Activated CD8-positive, alpha-beta memory T cell treated with anti-CD3 and anti-CD28 coated beads, Interleukin-2, amount 10 ng/mL, durations not matched to agents 7 days and 5 days (primary cell): ENCODE measurements around the gene GSX2. TPM values are rescaled to one million over a fixed set of nuclear protein-coding genes. Genes with fewer than 3 reads are reported as not detected.
"Not testable (repeated sequence)": the region's sequence is repeated elsewhere in the genome, so short reads cannot be mapped to it uniquely, and the experiment has no call there.

Source experiments
- ATAC-seq: fragments of 150-1000 bp; cut with Tn5 transposase; one replicate; pipeline ENCODE4 v1.10.0; 2021; ENCODE audit warnings: moderate library complexity
- CTCF ChIA-PET: fragments of 350-600 bp; sonication (Branson Sonifier 250); formaldehyde crosslinking; loops from one replicate; lab custom pipeline; 2021; ENCODE audit warnings: antibody characterized with exemption; lab: Charles Lee
- DNase-seq: peaks from one replicate; pipeline ENCODE4 v3.0.0-alpha.2; 2020
- H3K27ac Mint-ChIP-seq: one replicate; pipeline ENCODE4 v1.8.0; 2021; ENCODE audit warnings: mild to moderate bottlenecking, mixed read lengths
- H3K27me3 Mint-ChIP-seq: one replicate; pipeline ENCODE4 v1.8.0; 2021; ENCODE audit warnings: mixed read lengths
- H3K36me3 Mint-ChIP-seq: one replicate; pipeline ENCODE4 v1.8.0; 2021; ENCODE audit warnings: mild to moderate bottlenecking, mixed read lengths
- H3K4me1 Mint-ChIP-seq: one replicate; pipeline ENCODE4 v1.8.0; 2021; ENCODE audit warnings: mixed read lengths
- H3K4me3 Mint-ChIP-seq: one replicate; pipeline ENCODE4 v1.8.0; 2021; ENCODE audit warnings: mild to moderate bottlenecking, moderate library complexity, mixed read lengths
- H3K9me3 Mint-ChIP-seq: one replicate; pipeline ENCODE4 v1.8.0; 2022; ENCODE audit warnings: low read depth, mixed read lengths
- total RNA-seq, 2 experiments: library from RNA; stranded (reverse); gene quantifications; one replicate each; pipeline ENCODE4 v1.2.3, GENCODE V29; 2021

The GSX2 gene
- total RNA-seq, 2 experiments from 2014 or later, result not detected

- Mint-ChIP-seq H3K9me3 (peaks cover 5% of the 10 kb centered on the region), H3K27ac (no peak overlapping the region), H3K4me1 (no peaks in the 10 kb centered on the region), H3K4me3 (no peak overlapping the region), H3K27me3 (peaks cover 8% of the 10 kb centered on the region), H3K36me3 (no peaks in the 10 kb centered on the region)
- CTCF ChIA-PET, result interaction anchor here (0.6 kb wide), 1 partner anchor 1242 kb away, joined by 3 read pairs; no protein-coding TSS in a partner anchor
- no peak for ATAC-seq
- no peak for DNase-seq
These were observed 27.7 kb downstream of the GSX2 start for GRCh38 chr4:54127660-54128059.

- H3K27ac Mint-ChIP-seq, ATAC-seq, CTCF ChIA-PET, DNase-seq, H3K27me3 Mint-ChIP-seq, H3K4me3 Mint-ChIP-seq, H3K4me1 Mint-ChIP-seq, H3K9me3 Mint-ChIP-seq, H3K36me3 Mint-ChIP-seq: not testable (repeated sequence)
These were observed 28.7 kb downstream of the GSX2 start for GRCh38 chr4:54128694-54129093.

- CTCF ChIA-PET, result no interaction called here
- ATAC-seq (no peak), DNase-seq (no peak)
- H3K4me1 Mint-ChIP-seq, result no peaks in the 10 kb centered on the region
- H3K9me3 Mint-ChIP-seq, result no peaks in the 10 kb centered on the region
- no peak overlapping the region for H3K27ac Mint-ChIP-seq
- H3K36me3 Mint-ChIP-seq, result no peaks in the 10 kb centered on the region
- peaks cover 10% of the 10 kb centered on the region for H3K27me3 Mint-ChIP-seq
- H3K4me3 Mint-ChIP-seq, result no peak overlapping the region
These were observed 39.4 kb downstream of the GSX2 start for GRCh38 chr4:54139332-54139731.

- Mint-ChIP-seq H3K36me3 (no peaks in the 10 kb centered on the region), H3K4me3 (no peak overlapping the region), H3K27me3 (peaks cover 10% of the 10 kb centered on the region), H3K27ac (no peak overlapping the region), H3K9me3 (no peaks in the 10 kb centered on the region), H3K4me1 (peaks cover 6% of the 10 kb centered on the region)
- no peak for DNase-seq
- ATAC-seq, result no peak
- CTCF ChIA-PET, result no interaction called here
These were observed 40.3 kb downstream of the GSX2 start for GRCh38 chr4:54140287-54140686.

GRCh38 chr4:54144199-54144598, 44.2 kb downstream of the GSX2 start:
- ATAC-seq (no peak), DNase-seq (no peak)
- no peaks in the 10 kb centered on the region for H3K9me3 Mint-ChIP-seq
- no peaks in the 10 kb centered on the region for H3K36me3 Mint-ChIP-seq
- H3K4me3 Mint-ChIP-seq, result no peak overlapping the region
- H3K4me1 Mint-ChIP-seq, result peaks cover 6% of the 10 kb centered on the region
- CTCF ChIA-PET, result interaction anchor here (1.2 kb wide), 1 partner anchor 214 kb away, joined by 3 read pairs; no protein-coding TSS in a partner anchor
- H3K27me3 Mint-ChIP-seq, result peaks cover 7% of the 10 kb centered on the region
- no peak overlapping the region for H3K27ac Mint-ChIP-seq

GRCh38 chr4:54144661-54145171, 44.8 kb downstream of the GSX2 start:
- no peak for ATAC-seq
- Mint-ChIP-seq H3K27me3 (peaks cover 8% of the 10 kb centered on the region), H3K36me3 (peaks cover under 1% of the 10 kb centered on the region), H3K27ac (no peak overlapping the region), H3K4me1 (peaks cover 6% of the 10 kb centered on the region), H3K9me3 (peaks cover under 1% of the 10 kb centered on the region), H3K4me3 (no peak overlapping the region)
- no peak for DNase-seq
- CTCF ChIA-PET, result interaction anchor here (0.5 to 1.2 kb wide), 2 partner anchors 215 to 939 kb away, joined by 3 read pairs; no protein-coding TSS in a partner anchor

- Mint-ChIP-seq H3K36me3 (peaks cover 3% of the 10 kb centered on the region), H3K4me1 (peaks cover 6% of the 10 kb centered on the region), H3K27me3 (peaks cover 16% of the 10 kb centered on the region), H3K27ac (no peak overlapping the region), H3K4me3 (no peak overlapping the region), H3K9me3 (peaks cover 3% of the 10 kb centered on the region)
- CTCF ChIA-PET, result no interaction called here
- ATAC-seq, result no peak
- no peak for DNase-seq
These were observed 46.2 kb downstream of the GSX2 start for GRCh38 chr4:54146139-54146538.

GRCh38 chr4:54149323-54149722, 49.4 kb downstream of the GSX2 start:
- Mint-ChIP-seq H3K9me3 (peaks cover 3% of the 10 kb centered on the region), H3K4me1 (peaks cover 6% of the 10 kb centered on the region), H3K36me3 (peaks cover 3% of the 10 kb centered on the region), H3K27ac (no peak overlapping the region), H3K27me3 (peaks cover 16% of the 10 kb centered on the region), H3K4me3 (no peak overlapping the region)
- no peak for DNase-seq
- no peak for ATAC-seq
- CTCF ChIA-PET, result no interaction called here

Other genes with a start within 250 kb of the GSX2 start
- gene CHIC2, start 35.6 kb upstream of the GSX2 start, total RNA-seq, result 10 to 100 TPM; 12.6 to 16.2 TPM
- gene PDGFRA, start 129.1 kb downstream of the GSX2 start, total RNA-seq, result not detected